ENCODE measurements around the gene PERM1.
"Not testable (repeated sequence)": the region's sequence is repeated elsewhere in the genome, so short reads cannot be mapped to it uniquely, and the experiment has no call there.

The PERM1 gene

GRCh38 chr1:978835-979743 lies 2.8 kb downstream of the PERM1 start:
- DNase-seq (ENCODE audit: low read depth) = no peak

GRCh38 chr1:978069-978834 lies 3.6 kb downstream of the PERM1 start:
- DNase-seq (ENCODE audit: low read depth) = no peak

GRCh38 chr1:976791-977190 lies 5.1 kb downstream of the PERM1 start:
- DNase-seq (ENCODE audit: low read depth) = not testable (repeated sequence)

- DNase-seq (ENCODE audit: low read depth) = peak; percentile 43
These were observed 5.8 kb downstream of the PERM1 start for GRCh38 chr1:975896-976683.

GRCh38 chr1:975365-975764 lies 6.5 kb downstream of the PERM1 start:
- no peak for DNase-seq (ENCODE audit: low read depth)

- no peak for DNase-seq (ENCODE audit: low read depth)
These were observed 7.1 kb downstream of the PERM1 start for GRCh38 chr1:974687-975328.

GRCh38 chr1:974293-974640 lies 7.6 kb downstream of the PERM1 start:
- no peak for DNase-seq (ENCODE audit: low read depth)

- DNase-seq (ENCODE audit: low read depth) = no peak
These were observed 8.2 kb downstream of the PERM1 start for GRCh38 chr1:973459-974292.

GRCh38 chr1:972726-973458 lies 9.0 kb downstream of the PERM1 start:
- DNase-seq (ENCODE audit: low read depth) = no peak

- DNase-seq (ENCODE audit: low read depth) = no peak
These were observed 10.0 kb downstream of the PERM1 start for GRCh38 chr1:971751-972506.

GRCh38 chr1:970973-971730 lies 10.7 kb downstream of the PERM1 start:
- no peak for DNase-seq (ENCODE audit: low read depth)

GRCh38 chr1:970242-970972 lies 11.5 kb downstream of the PERM1 start:
- DNase-seq (ENCODE audit: low read depth) = no peak

- no peak for DNase-seq (ENCODE audit: low read depth)
These were observed 12.5 kb downstream of the PERM1 start for GRCh38 chr1:969260-969855.

- DNase-seq (ENCODE audit: low read depth) = no peak
These were observed 14.2 kb downstream of the PERM1 start for GRCh38 chr1:967466-968343.

GRCh38 chr1:966704-967300 lies 15.1 kb downstream of the PERM1 start:
- DNase-seq (ENCODE audit: low read depth) = peak; percentile 81

GRCh38 chr1:966135-966703 lies 15.7 kb downstream of the PERM1 start, which contains the start of gene PLEKHN1:
TSS of gene PLEKHN1 (plus strand) at chr1:966482. CDS start at chr1:966532, 50 bp downstream.
- DNase-seq (ENCODE audit: low read depth) = no peak

Data from stimulated activated CD8-positive, alpha-beta memory T cell treated with anti-CD3 and anti-CD28 coated beads, Interleukin-4, amount 100 ng/mL, for 24 hours (primary cell).